HG02571 (cell line): ENCODE measurements around the gene AFAP1L2.
"Not testable (repeated sequence)": the region's sequence is repeated elsewhere in the genome, so short reads cannot be mapped to it uniquely, and the experiment has no call there.

Source experiments
- ATAC-seq: cut with Tn5 transposase; IDR thresholded peaks from one replicate; pipeline ENCODE4 v1.9.1; 2021; ENCODE audit warnings: mild to moderate bottlenecking, moderate library complexity; ENCODE audit not compliant: unreplicated experiment

AFAP1L2 gene

GRCh38 chr10:114340816-114341215, 63.5 kb downstream of the AFAP1L2 start:
- no peak for ATAC-seq

- no peak for ATAC-seq
Measured at GRCh38 chr10:114337510-114338462, 66.5 kb downstream of the AFAP1L2 start.

GRCh38 chr10:114336823-114337509, 67.3 kb downstream of the AFAP1L2 start:
- no peak for ATAC-seq

GRCh38 chr10:114335614-114336013, 68.7 kb downstream of the AFAP1L2 start:
- ATAC-seq: no peak

DNA sequence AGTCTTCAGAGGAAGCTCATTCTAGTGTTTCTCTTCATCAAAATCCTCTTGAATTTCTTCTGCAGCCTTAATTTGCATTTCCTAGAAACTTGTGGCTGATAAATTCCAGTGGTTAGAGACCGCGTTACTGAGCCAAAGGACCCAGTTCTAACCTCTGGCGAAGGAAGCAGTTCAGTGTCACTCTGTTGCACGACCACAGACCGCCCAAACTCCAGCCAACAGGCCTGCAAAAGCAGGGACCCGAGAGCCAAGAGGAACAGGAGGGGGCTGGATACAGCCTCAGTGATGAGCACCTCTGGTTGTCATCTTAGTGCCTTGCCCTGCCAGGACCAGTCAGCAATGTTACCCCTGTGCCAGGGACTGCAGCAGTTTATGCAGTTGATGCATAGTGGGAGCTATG, 70.0 kb downstream of the AFAP1L2 start:
- ATAC-seq: no peak

DNA sequence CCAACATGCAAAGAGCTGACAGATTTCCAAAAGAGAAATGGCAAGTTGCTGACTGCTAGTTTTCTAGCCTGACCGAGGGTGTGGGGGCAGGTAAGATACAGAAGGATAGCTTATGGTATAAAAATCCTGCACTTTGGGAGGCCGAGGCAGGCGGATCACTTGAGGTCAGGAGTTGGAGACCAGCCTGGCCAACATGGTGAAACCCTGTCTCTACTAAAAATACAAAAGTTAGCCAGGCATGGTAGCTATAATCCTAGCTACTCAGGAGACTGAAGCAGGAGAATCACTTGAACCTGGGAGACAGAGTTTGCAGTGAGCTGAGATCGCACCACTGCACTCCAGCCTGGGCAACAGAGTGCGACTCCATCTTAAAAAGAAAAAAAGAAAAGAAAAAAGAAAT, 70.9 kb downstream of the AFAP1L2 start:
- not testable (repeated sequence) for ATAC-seq

GRCh38 chr10:114332301-114333192, 71.8 kb downstream of the AFAP1L2 start:
- no peak for ATAC-seq

DNA sequence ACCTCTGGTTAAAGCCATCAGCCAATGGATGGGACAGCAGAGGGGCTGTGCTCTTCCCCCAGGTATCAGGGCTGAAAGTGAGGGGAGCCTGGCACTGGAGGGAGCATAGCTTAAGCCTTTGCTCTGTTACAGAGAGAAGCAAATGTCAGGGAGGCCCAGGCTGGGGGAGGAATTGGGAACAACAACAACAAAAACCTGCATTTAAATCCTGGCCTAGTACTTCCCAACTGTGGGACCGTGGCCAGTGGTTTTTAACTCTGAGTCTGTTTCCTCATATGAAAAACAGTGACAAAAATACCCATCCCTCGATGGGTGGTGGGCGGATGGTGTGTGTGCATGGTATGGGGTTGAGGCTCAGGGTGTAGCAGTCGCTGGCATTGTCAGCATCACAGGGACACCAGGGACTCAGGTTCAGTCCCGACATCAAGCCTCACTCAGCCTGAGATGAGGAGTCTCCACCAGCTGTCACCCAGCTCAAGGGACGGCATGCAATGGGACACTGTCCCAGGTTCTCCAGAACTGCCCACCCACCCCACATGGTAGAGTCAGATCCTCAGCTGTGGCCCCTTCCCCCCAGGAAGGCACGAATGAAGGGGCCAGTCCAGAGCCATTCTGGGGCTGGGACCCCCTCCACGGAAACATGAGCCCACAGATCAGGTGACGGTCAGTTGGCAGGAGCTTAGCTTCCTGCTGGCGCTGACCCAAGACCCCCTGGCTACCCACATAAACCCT, 74.5 kb downstream of the AFAP1L2 start:
- ATAC-seq: no peak

DNA sequence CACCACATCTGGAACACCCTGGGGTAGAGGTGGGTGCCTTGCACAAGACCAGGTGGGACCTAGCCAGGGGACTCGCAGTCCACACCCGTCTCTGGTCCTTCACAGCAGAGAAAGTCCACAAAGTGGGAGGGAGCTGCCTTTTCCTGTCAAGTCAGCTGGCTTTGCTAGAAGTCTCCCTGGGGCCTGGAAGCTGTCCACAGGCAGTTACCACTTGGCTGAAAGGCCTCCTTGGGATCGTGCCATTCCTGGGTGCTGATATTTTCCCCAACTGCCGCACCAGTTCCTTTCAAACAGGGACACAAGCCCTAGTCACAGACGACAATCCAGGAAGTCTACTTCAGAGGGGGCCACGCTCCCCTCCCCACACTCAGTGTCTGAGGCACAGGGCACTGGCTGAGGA, 75.4 kb downstream of the AFAP1L2 start:
- no peak for ATAC-seq

GRCh38 chr10:114328441-114328812, 75.9 kb downstream of the AFAP1L2 start:
- no peak for ATAC-seq

DNA sequence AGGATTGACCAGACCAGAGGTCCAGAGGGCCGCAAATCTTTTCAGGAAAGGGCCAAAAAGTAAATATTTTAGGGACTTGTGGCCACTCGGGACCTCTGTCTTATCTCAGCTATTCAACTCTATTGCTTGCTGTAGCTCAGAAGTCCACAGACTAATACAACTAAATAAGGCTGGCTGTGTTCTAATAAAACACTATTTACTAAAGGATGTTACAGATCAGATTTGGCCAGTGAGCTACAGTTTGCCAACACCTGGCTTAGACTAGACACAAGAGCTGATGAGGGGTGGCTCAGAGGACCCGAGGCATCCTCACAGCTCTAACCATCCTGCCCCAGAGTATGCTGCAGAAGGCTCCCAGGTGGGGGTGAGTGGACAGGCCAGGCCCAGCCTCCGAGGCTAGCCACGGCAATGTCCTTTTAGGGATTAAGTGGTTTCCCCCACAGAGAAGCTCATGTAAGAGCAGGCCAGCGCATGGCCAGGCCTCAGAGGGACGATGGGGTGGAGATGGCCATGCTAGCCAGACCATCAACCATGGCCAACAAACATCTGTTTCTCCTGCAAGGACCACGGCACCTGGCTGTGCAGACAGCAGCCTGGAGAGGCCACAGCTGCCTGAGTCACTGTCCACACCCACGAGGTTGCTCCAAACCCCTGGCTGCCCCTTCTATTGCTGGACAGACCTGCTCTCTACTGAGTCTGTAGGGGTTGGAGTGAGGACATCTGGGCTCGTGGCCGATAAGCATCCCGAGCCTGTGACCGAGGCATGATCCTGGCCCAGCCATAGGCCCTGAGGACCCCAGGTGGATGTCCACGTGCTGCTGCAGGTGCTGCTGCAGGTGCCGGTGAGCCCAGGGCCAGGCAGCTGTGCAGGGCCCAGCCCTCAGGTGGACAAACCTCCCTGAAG, 76.5 kb downstream of the AFAP1L2 start:
- ATAC-seq: no peak

DNA sequence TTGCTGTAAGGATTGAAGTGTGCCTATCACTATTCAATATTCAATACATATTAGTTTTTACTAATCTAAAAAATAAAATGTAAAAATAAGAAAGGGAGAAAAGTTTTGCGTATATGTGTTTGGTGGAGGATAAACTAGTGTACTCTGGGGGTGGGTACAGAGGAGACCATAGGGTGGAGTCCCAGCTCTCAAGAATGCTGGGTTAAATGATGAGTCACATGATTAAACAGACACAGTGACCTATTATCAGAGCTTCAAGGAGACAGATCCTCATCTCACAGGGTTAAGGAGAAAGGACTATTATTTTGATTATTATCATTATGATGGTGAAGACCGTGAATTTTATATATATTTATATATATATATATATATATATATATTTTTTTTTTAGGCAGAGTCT, 77.5 kb downstream of the AFAP1L2 start:
- no peak for ATAC-seq

GRCh38 chr10:114323023-114323422, 81.3 kb downstream of the AFAP1L2 start:
- ATAC-seq: no peak

DNA sequence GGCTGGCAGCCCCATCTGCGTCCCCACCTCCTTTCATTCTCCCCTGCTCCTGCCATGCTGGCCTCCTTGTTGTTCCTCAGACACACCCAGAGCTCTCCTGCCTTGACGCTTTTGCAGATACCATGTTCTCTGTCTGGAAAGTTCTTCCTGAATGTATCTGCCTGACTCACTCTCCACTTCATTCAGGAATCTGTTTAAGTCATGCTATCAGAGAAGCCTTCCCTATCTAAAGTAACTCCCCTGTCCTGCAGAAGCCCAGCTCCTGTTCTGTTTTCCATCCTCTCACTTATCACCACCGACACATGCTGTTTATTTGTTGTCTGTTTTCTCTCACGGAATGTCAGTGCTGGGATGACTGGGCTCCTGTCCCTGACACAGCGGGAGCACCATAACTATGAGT, 82.0 kb downstream of the AFAP1L2 start:
- no peak for ATAC-seq

DNA sequence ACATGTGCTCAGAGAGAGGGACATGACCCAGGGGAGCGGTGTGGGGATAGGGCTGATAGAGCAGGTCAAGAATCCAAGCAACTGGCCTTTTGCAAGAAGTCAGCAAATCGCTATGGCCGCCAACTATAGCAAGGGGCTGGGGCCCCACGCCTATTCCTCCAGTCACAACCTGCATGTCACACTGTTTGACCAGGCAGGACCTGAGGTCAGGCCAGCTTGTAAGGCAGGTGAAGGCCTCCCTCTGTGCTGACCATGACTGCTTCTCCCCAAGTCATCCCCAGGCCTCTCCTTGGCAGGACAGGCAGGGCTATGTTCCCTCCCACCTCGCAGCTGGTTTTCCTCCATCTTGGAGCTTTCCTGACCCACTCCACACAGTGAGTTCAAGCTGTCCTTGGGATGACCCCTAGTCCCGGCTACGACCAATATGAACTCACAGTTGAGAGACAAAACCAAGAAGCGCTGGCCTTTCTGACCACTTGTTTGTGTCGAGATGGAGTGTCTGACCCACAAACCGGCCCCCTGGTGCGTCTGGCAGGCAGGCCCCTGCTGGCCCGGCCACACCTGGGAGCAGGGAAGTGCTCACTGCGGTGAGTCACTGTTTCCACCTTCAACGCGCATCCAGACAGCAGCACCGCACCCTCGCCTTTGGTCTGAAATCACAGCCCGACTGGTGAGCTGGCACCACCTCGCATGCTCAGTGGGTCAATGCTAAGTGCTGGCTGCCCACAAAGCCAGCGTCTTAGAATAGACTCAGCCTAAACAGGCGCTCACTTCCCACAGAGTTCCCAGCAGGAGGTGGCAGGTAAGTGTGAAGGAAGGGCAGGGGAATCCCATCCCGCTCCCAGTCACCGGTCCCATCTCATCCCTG, 83.8 kb downstream of the AFAP1L2 start:
- ATAC-seq: no peak

DNA sequence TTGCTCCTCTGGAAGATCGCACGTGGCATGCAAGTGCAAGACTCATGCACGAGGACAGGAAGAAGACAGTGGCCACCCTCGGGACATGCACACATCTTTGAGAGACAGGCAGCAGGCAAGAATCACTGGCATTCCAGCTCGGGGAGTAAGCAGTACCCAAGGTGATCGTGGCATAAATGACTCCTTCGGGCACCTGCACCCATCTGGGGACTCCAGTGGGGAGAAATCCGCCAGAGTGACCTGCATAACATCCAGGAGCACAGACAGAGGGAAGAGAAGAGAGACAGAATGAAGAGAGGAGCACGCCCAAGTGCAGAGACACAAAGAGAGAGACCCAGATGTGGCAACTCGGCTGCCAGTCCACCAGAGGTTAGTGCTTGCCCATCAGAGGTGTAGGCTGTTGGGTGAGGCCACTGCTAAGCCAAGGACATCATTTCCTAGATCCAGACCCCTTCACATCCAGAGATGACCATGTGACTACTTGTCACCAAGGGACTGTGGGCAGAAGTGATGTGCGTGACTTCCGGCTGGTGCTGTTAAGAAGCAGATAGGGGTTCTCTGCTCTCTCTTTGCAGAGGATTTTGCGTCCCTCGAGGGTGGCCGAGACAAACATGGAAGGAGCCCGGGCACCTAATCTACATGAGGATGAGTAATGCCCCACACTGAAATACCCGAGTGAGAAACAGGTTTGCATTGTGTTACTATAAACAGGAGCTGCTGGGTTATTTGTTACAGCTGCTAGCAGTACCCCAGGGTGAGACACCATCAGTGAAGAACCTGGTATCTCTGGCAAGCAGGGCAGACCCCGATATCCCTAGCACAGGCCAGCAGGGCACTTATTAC, 84.7 kb downstream of the AFAP1L2 start:
- no peak for ATAC-seq

DNA sequence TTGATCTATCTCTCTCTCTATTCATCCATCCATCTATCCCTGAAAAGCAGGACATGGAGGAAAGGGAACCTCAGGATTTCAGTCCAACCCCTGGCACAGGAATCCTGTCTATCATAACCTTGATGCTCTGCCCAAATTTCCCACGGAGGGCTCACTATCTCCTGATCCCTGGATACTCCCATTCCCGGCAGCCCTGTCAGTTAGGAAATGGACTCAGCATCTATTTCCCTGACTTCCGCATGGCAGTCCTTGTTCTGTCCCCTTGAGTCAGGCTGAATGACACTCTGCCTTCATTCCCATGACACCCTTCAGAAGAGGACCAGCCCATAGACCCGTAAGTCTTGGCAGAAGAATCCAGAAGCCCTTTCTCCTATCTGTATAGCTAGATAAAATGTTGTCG, 87.6 kb downstream of the AFAP1L2 start:
- ATAC-seq: no peak
